ENCODE results near the gene ANXA4.

DNA sequence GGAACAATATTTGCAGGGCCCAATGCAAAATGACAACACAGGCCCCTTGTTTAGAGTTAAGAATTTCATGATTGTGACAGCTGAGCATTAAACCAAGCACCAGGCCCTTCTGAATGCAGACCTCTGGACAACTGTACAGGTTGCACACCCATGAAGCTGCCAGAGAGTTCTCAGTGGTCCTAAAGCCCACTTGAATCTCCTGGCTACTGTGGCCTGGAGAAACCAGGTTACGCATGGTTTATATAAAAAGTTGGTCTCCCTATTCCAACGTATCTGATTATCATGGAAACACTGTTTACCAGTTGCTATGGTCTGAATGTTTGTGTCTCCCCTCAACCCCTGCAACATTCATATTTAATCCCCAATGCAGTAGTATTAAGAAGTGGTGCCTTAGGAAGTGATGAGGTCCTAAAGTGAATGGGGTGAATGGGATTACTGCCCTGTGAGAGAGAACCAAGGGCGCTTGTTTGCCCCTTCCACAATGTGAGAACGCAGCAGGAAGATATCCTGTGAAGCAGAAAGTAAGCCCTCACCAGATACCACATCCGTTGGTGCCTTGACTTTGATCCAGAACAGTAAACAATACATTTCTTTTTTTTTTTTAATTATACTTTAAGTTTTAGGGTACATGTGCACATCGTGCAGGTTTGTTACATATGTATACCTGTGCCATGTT is 48.0 kb upstream of the ANXA4 start:
- TF ChIP-seq, protein P1, sequence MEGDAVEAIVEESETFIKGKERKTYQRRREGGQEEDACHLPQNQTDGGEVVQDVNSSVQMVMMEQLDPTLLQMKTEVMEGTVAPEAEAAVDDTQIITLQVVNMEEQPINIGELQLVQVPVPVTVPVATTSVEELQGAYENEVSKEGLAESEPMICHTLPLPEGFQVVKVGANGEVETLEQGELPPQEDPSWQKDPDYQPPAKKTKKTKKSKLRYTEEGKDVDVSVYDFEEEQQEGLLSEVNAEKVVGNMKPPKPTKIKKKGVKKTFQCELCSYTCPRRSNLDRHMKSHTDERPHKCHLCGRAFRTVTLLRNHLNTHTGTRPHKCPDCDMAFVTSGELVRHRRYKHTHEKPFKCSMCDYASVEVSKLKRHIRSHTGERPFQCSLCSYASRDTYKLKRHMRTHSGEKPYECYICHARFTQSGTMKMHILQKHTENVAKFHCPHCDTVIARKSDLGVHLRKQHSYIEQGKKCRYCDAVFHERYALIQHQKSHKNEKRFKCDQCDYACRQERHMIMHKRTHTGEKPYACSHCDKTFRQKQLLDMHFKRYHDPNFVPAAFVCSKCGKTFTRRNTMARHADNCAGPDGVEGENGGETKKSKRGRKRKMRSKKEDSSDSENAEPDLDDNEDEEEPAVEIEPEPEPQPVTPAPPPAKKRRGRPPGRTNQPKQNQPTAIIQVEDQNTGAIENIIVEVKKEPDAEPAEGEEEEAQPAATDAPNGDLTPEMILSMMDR (IDR thresholded peaks at IDR 0.05; ENCODE audit: insufficient read depth, low read length): no peak
- TF ChIP-seq POLR2AphosphoS5 (IDR thresholded peaks at IDR 0.05; ENCODE audit: low read depth) (no peak), GABPA (IDR thresholded peaks at IDR 0.05; ENCODE audit: low read depth) (no peak; the same call in 1 of the 2 replicates), SPI1 (IDR thresholded peaks at IDR 0.05; ENCODE audit: borderline replicate concordance, low read depth) (no peak)
- TF ChIP-seq, protein P2, sequence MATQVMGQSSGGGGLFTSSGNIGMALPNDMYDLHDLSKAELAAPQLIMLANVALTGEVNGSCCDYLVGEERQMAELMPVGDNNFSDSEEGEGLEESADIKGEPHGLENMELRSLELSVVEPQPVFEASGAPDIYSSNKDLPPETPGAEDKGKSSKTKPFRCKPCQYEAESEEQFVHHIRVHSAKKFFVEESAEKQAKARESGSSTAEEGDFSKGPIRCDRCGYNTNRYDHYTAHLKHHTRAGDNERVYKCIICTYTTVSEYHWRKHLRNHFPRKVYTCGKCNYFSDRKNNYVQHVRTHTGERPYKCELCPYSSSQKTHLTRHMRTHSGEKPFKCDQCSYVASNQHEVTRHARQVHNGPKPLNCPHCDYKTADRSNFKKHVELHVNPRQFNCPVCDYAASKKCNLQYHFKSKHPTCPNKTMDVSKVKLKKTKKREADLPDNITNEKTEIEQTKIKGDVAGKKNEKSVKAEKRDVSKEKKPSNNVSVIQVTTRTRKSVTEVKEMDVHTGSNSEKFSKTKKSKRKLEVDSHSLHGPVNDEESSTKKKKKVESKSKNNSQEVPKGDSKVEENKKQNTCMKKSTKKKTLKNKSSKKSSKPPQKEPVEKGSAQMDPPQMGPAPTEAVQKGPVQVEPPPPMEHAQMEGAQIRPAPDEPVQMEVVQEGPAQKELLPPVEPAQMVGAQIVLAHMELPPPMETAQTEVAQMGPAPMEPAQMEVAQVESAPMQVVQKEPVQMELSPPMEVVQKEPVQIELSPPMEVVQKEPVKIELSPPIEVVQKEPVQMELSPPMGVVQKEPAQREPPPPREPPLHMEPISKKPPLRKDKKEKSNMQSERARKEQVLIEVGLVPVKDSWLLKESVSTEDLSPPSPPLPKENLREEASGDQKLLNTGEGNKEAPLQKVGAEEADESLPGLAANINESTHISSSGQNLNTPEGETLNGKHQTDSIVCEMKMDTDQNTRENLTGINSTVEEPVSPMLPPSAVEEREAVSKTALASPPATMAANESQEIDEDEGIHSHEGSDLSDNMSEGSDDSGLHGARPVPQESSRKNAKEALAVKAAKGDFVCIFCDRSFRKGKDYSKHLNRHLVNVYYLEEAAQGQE (IDR thresholded peaks at IDR 0.05; ENCODE audit: insufficient replicate concordance, low read depth): no peak
